Measurements from ENCODE around the gene IQCH. TPM values are rescaled to one million over a fixed set of nuclear protein-coding genes. Genes with fewer than 3 reads are reported as not detected.
A peak's percentile ranks its signal among the peaks of the same experiment; 100 is the strongest.

IQCH gene
- total RNA-seq, 1 donor from 2014 or later = 2.8 TPM

GRCh38 chr15:67341539-67341938, 87.0 kb downstream of the IQCH start:
- no peak overlapping the region for H3K27ac Mint-ChIP-seq (ENCODE audit: unreplicated experiment)
- peaks cover 6% of the 10 kb centered on the region for H3K9me3 Mint-ChIP-seq
- H3K27me3 Mint-ChIP-seq (ENCODE audit: low read depth) = no peaks in the 10 kb centered on the region
- H3K36me3 Mint-ChIP-seq (ENCODE audit: low read depth) = peaks cover 10% of the 10 kb centered on the region
- no peaks in the 10 kb centered on the region for H3K4me1 Mint-ChIP-seq
- DNase-seq (ENCODE audit: low read depth, low spot score) = no peak
- H3K4me3 Mint-ChIP-seq = no peak overlapping the region
- TF ChIP-seq CTCF (conservative IDR thresholded peaks at IDR 0.05) = no peak

- Mint-ChIP-seq H3K36me3 (ENCODE audit: low read depth) (peaks cover 23% of the 10 kb centered on the region), H3K27ac (ENCODE audit: unreplicated experiment) (no peak overlapping the region), H3K9me3 (peaks cover 10% of the 10 kb centered on the region), H3K27me3 (ENCODE audit: low read depth) (no peaks in the 10 kb centered on the region), H3K4me1 (no peaks in the 10 kb centered on the region), H3K4me3 (no peak overlapping the region)
- no peak for TF ChIP-seq CTCF (conservative IDR thresholded peaks at IDR 0.05)
- DNase-seq (ENCODE audit: low read depth, low spot score) = no peak
Observed at GRCh38 chr15:67343206-67343605, 88.6 kb downstream of the IQCH start.

GRCh38 chr15:67349634-67350033, 95.0 kb downstream of the IQCH start:
- Mint-ChIP-seq H3K4me3 (no peak overlapping the region), H3K27me3 (ENCODE audit: low read depth) (no peaks in the 10 kb centered on the region), H3K4me1 (no peaks in the 10 kb centered on the region), H3K9me3 (peaks cover 14% of the 10 kb centered on the region), H3K27ac (ENCODE audit: unreplicated experiment) (no peak overlapping the region), H3K36me3 (ENCODE audit: low read depth) (peaks cover 25% of the 10 kb centered on the region)
- no peak for TF ChIP-seq CTCF (conservative IDR thresholded peaks at IDR 0.05)
- DNase-seq (ENCODE audit: low read depth, low spot score) = no peak

GRCh38 chr15:67350042-67350441, 95.5 kb downstream of the IQCH start:
- Mint-ChIP-seq H3K27ac (ENCODE audit: unreplicated experiment) (no peak overlapping the region), H3K4me1 (no peaks in the 10 kb centered on the region), H3K36me3 (ENCODE audit: low read depth) (peaks cover 24% of the 10 kb centered on the region), H3K9me3 (peaks cover 14% of the 10 kb centered on the region), H3K27me3 (ENCODE audit: low read depth) (no peaks in the 10 kb centered on the region), H3K4me3 (no peak overlapping the region)
- DNase-seq (ENCODE audit: low read depth, low spot score) = no peak
- TF ChIP-seq CTCF (conservative IDR thresholded peaks at IDR 0.05) = no peak

- no peak for DNase-seq (ENCODE audit: low read depth, low spot score)
- Mint-ChIP-seq H3K4me3 (no peak overlapping the region), H3K27me3 (ENCODE audit: low read depth) (no peaks in the 10 kb centered on the region), H3K4me1 (peaks cover 34% of the 10 kb centered on the region), H3K9me3 (peaks cover 2% of the 10 kb centered on the region), H3K36me3 (ENCODE audit: low read depth) (no peaks in the 10 kb centered on the region), H3K27ac (ENCODE audit: unreplicated experiment) (peak overlapping the region; percentile 59)
- no peak for TF ChIP-seq CTCF (conservative IDR thresholded peaks at IDR 0.05)
Observed at GRCh38 chr15:67358391-67358790, 103.8 kb downstream of the IQCH start.

GRCh38 chr15:67358812-67359211, 104.2 kb downstream of the IQCH start:
- peak; percentile 3 for DNase-seq (ENCODE audit: low read depth, low spot score)
- H3K36me3 Mint-ChIP-seq (ENCODE audit: low read depth) = no peaks in the 10 kb centered on the region
- no peak for TF ChIP-seq CTCF (conservative IDR thresholded peaks at IDR 0.05)
- no peak overlapping the region for H3K27ac Mint-ChIP-seq (ENCODE audit: unreplicated experiment)
- H3K4me3 Mint-ChIP-seq = peak overlapping the region; percentile 25
- peaks cover 4% of the 10 kb centered on the region for H3K9me3 Mint-ChIP-seq
- H3K4me1 Mint-ChIP-seq = peaks cover 34% of the 10 kb centered on the region
- no peaks in the 10 kb centered on the region for H3K27me3 Mint-ChIP-seq (ENCODE audit: low read depth)

Data from neural crest cell (in vitro differentiated cells).